Measurements from ENCODE around the gene STYK1. TPM values are rescaled to one million over a fixed set of nuclear protein-coding genes. Genes with fewer than 3 reads are reported as not detected.

STYK1 gene
- total RNA-seq, 1 donor from 2014 or later: 6.7 TPM

Other genes starting within 250 kb of the STYK1 start
- gene KLRC2, start 238.0 kb downstream of the STYK1 start, total RNA-seq: not detected in 2 replicates
- gene KLRC1, start 220.7 kb downstream of the STYK1 start, total RNA-seq: not detected in 2 replicates
- 0.89 and 1.0 TPM in 2 replicates for gene EIF2S3B, start 168.2 kb downstream of the STYK1 start, total RNA-seq
- gene MAGOHB, start 60.4 kb downstream of the STYK1 start, total RNA-seq: 8.7 and 11.3 TPM in 2 replicates
- 122 and 127 TPM in 2 replicates for gene YBX3, start 49.3 kb upstream of the STYK1 start, total RNA-seq
- under 0.01 TPM in 1 of 2 replicates, not detected in the other for gene TAS2R7, start 128.6 kb upstream of the STYK1 start, total RNA-seq
- gene TAS2R8, start 133.2 kb upstream of the STYK1 start, total RNA-seq: not detected in 2 replicates
- gene TAS2R9, start 136.1 kb upstream of the STYK1 start, total RNA-seq: not detected in 2 replicates
- 0.13 and 0.51 TPM in 2 replicates for gene TAS2R10, start 152.3 kb upstream of the STYK1 start, total RNA-seq
- gene PRR4, start 175.4 kb upstream of the STYK1 start, total RNA-seq: 0.13 and 0.51 TPM in 2 replicates
- gene PRH1, start 210.2 kb upstream of the STYK1 start, total RNA-seq: 6.5 and 10.5 TPM in 2 replicates
- 0.39 and 0.63 TPM in 2 replicates for gene TAS2R13, start 235.5 kb upstream of the STYK1 start, total RNA-seq

Data from dermis microvascular lymphatic vessel endothelial cell (primary cell).